Measurements from ENCODE around the gene PLCB2. TPM values are rescaled to one million over a fixed set of nuclear protein-coding genes. Genes with fewer than 3 reads are reported as not detected.

Gene PLCB2
- total RNA-seq, 1 donor from 2014 or later = 8.7 TPM

DNA sequence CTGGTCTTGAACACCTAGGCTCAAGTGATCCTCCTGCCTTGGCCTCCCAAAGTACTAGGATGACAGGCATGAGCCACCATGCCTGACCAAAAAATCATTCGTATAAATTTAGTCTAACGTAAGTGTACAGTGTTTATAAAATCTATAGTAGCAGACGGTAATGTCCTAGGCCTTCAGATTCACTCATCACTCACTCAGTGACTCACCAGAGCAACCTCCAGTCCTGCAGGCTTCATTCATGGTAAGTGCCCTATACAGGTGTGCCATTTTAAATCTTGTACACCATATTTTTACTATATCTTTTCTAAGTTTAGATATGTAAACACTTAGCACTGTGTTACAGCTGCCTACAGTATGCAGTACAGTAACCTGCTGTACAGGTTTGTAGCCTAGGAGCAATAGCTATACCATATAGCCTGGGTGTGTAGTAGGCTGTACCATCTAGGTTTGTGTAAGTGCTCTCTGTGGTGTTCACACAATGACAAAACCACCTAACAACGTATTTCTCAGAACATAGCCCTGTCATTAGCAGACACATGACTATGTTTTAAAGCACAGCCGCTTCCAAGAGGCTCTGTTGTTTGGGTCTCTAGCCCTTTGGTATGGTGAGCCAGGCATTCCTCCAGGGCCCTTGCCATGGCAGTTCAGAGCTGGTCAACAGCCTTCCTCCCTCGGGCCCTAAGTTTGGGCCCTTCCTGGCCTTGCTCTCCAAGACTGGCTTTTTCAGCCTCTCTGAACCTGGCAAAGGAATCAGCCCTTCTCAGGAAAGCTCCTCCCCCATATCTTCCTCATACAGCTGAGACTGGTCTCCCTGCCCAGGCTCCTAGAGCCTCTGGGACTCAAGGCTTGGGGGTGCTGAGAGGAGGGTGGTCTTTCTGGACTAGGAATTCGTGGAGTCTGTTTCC, 34.9 kb upstream of the PLCB2 start:
- DNase-seq = no peak

DNA sequence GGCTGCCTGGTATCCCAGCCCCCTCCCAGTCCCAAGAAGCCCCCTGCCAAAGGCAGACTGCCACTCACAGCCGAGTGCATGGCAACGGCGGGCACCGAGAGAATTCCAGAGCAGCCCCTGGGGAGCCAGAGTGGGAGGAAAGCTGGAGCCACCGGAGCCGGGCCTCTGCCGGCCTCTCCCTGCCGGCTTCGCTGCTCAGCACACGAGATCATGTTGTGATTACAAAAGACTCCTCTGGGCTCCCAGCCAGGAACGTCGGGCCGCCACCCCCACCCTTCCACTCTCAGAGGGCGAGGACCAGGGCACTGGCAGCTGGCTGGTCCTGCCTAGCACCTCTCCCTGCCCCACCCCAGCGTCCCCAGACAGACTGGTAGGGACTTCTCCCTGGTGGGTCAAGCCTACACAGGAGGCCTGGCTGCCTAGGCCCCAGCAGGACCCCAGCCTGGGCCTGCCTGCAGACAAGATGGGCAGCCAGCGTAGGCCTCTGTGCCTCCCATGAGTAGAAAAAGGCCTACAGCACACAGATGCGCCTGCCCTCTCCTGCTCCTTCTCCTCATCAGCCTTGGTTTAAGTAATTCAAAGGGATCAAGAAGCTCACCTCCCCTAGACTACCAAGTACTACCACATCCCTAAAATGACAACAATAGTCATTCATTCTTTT, 33.1 kb upstream of the PLCB2 start, which contains the start of gene CCDC9B:
CCDC9B (minus strand) TSS at position 200 of the 661 bp plus-strand sequence; CDS start at position 80, 120 bp downstream.
- peak; percentile 92 for DNase-seq

GRCh38 chr15:40340038-40340739, 32.5 kb upstream of the PLCB2 start:
- peak; percentile 82 for DNase-seq

GRCh38 chr15:40339621-40339945, 31.8 kb upstream of the PLCB2 start:
- no peak for DNase-seq

DNA sequence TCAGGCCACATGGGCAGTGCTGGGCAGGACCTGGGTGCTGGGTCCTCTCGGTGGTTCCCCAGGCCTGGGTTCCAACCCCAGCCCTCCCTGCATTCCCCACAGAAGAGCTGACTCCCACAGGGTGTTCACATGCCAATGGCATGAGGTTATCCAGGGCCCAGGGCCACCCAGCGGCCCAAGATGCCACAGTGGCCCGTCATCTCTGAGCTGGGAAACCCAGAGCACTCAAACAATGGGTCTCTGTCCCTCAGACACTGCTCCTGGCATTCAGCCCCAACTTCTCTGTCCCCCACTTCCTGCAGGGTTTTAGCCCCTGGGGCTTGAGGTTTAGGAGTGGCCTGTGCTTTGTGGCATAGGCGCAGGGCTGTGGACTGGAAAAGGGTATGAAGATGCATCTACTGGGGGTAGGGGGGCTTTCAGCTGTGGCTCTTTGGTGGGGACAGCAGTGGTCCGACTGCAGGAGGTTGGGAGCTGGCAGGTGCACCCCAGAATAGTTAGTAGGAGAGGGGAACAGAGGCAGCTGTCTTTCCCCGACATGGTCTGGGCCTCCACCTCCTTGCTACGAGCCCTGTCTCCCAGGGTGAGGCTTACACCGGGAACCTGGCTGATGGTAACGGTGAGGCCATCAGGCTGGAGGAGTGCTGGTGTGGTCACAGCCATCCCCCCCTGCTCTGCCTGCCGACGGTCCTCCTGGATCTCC, 31.3 kb upstream of the PLCB2 start:
- DNase-seq = no peak

DNA sequence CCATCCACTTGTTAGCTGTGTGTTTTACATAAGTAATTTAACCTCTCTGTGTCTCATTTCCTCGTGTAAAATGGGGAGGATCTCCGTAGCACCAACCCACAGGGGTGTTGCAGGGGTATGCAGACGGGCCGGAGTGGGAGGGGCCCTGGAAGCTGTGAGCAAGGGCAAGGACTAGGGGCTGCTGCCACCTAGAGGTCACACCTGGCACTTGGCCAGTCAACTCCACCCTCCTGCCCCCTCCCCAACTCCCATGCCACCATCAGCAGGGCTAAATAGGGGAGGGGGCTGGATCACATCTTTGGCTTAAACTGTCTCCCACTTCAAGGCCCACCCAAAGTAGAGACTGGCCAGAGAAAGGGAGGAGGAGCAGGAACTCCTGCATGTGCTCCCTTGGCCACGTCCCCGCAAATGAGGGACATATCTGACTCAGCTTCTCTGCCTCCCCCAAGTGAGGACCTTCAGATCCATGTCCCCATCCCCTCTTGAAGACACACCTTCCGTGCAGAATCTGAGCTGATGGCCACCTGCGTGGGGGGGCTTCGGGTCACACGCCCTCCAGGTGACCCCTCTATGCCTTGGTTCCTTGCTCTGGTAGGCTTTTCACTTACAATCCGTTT, 30.4 kb upstream of the PLCB2 start:
- DNase-seq = peak; percentile 83

DNA sequence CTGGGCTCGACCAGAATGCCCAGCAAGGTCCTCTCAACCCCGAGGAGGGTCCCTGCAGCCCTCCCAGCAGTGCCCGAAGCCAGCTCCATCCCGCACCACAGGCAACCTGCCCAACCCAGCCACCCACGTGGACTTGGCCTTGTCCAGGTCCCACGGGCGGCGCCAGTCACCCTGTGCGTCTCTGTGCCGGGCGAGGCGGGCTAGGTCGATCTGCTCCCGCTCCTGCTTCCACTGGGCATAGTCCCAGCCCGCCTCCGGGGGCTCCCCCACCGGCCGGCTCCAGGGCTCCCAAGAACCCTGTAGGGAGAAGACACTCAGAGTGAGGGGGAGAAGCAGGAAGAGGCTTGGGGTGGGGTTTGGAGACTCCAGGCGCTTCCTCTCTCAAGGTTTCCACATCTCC, 29.9 kb upstream of the PLCB2 start:
- DNase-seq = no peak

DNA sequence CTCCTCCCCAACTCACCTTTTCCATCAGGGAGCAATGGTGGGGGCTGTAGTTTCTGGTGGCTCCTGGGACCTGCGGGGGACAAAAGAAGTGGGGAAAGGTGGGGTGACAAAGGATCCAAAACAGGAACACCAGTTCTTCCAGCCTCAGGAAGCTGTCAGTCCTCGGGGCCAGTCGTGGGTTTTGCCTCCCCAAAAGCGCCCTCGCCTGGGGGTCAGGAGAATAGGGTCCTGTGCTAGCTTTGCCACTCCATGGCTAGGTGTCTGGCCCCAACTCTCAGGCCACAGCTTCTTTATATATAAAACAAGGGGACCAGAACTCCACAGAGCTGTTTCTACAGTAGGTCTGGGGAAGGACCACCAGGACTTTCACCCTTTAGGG, 29.0 kb upstream of the PLCB2 start:
- DNase-seq = no peak

DNA sequence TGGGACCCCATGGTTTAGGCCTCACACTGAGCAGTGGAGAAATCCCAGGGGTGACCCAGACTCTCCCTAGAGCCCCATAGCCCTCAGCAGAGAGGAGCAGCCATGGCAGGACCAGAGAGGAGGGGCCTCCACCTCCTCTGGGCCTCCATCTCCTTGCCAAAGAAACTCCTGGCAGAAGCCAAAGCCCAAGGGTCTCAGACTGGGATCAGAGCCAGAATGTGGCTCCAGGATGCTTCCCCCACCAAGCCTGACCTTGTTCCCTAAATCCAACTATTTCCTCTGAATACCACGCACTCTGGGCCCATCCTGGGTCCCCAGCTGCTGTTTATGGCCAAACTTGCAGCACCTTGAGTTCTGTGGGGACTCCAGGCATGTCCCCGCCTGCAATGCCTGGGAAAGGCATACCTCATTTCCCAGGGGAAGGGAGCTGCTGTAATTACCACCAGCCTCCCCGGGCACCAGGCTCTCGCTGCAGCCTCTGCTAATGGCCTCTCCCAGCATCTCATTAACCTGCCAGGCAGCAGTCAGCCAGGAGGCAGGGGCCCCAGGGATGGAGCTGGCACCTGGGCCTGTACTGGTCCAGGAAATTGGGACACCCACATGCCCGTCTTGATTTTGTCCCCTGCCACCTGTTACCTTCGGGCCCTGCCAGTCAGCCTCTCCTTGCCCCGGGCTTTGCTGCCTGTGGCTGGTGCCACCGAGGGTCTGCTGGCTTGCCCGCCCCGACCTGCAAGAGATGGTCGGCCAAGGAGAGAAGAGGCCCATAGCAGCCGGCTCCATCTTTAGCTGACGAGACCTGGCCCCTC, 28.4 kb upstream of the PLCB2 start:
- no peak for DNase-seq

- DNase-seq = no peak
These were observed 27.4 kb upstream of the PLCB2 start for GRCh38 chr15:40334941-40335795.

- DNase-seq = no peak
These were observed 26.8 kb upstream of the PLCB2 start for GRCh38 chr15:40334541-40334940.

- DNase-seq = peak; percentile 77
These were observed 26.3 kb upstream of the PLCB2 start for GRCh38 chr15:40333922-40334492.

- no peak for DNase-seq
These were observed 24.5 kb upstream of the PLCB2 start for GRCh38 chr15:40332113-40332781.

DNA sequence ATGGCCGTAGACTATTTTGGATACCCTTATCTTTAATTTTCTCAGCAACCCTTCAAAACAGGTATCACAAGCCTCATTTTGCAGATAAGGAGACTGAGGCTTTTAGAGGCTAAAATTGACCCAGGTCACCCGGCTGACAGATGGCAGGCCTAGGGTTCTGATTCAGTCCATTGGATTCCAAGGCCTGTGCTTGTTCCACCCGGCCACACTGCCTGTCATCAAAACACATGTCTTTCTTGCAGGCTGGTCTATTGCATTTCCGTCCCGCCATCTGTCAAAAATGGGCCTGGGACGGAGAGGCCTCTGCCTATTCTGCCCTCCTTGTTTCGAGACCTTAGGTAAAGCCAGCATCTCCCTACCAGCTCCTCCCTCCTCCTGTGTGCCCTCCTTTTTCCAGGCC, 23.9 kb upstream of the PLCB2 start:
- DNase-seq = no peak

- DNase-seq = no peak
These were observed 23.3 kb upstream of the PLCB2 start for GRCh38 chr15:40331026-40331425.

DNA sequence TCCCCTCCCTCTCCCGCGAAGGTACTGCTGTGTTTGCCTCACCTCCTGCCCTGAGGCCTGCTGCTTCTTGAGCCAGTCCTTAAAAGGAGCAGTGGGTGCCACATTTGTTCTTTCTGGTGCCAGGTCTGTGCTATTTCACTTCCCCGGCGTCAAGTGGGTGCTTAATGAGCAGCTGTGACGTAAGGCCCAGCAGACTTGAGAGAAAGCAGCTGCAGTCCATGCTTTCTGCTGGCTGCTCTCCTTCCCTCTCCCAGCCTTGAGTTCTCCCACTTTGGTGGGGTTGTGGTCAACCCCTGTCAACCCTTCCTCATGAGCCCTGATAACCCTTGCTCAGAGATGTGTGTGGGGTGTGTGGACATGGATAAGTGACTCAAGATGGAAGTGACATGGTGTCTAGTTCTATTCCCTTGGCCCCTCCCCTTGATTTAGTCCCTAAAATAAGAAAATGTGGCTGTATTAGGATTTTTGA, 22.7 kb upstream of the PLCB2 start:
- DNase-seq = peak; percentile 80

DNA sequence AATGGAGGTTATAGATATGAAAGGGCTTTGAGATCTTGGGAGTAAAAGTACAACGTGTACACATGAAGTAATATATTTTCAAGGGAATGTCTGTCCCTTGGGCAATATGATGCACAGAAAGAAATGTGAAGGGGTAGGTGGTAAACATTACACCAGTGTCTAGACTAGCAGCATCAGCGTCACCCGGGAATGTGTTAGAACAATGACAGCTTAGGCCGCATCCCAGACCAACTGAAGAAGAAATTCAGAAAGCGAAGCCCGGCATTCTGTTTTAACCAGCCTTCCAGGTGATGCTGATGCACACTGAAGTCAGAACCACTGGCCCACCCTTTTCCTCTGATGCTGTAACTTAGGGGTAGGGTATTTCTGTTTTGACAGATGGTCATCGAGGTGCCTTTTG, 22.1 kb upstream of the PLCB2 start:
- no peak for DNase-seq

DNA sequence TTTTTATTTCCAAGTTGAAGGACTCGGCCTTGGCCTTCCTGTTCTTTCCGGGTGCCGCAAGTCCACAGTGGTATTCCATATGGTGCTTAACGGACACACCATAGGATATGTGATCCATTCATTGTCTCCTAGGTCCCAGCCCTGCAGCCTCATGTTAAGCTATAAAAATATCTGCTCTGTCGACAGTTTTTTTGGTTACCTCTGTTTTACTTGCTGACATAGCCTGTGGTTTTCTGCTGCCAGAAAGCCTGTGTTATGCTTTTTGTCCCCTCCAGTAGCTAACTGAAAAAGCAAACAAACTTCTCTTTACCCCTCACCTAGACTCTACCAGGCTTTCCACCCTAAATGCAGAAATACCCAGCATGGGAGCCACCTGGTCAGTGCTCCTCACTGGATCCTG, 21.0 kb upstream of the PLCB2 start:
- no peak for DNase-seq

DNA sequence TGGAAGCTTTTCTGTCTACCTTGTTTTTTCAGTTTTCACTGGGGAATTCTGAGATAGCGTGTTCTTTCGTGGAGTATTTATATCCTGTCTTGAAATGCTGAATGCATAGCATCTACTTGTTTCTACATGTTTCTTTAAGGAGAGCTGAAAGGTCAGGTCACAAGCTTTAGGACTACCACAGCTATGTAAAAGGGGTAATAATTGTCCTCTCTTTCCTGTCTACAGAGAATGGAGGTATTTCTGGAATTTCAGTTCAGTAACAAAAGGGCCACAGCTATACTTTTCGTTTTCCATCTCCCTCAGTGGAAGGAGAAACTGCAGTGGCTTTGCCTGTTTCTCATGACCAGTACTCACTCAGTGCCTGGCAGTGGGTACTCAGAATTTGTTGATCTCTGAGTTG, 20.4 kb upstream of the PLCB2 start:
- DNase-seq = no peak

Measured in tongue (tissue), 2 donors.